ENCODE results near the gene TPRX1. TPM values are rescaled to one million over a fixed set of nuclear protein-coding genes. Genes with fewer than 3 reads are reported as not detected.

TPRX1 gene
- total and polyA plus RNA-seq, 2 donors (not counting 3 experiments of a cell fraction or from before 2014, with no cell fraction given), result not detected

GRCh38 chr19:47813304-47813994, 9.1 kb upstream of the TPRX1 start:
- intact Hi-C loops (cut with micrococcal nuclease), result loop anchor here (1.0 kb wide), 1 partner anchor 50 kb away; no protein-coding TSS in a partner anchor
- TF ChIP-seq, protein P1, sequence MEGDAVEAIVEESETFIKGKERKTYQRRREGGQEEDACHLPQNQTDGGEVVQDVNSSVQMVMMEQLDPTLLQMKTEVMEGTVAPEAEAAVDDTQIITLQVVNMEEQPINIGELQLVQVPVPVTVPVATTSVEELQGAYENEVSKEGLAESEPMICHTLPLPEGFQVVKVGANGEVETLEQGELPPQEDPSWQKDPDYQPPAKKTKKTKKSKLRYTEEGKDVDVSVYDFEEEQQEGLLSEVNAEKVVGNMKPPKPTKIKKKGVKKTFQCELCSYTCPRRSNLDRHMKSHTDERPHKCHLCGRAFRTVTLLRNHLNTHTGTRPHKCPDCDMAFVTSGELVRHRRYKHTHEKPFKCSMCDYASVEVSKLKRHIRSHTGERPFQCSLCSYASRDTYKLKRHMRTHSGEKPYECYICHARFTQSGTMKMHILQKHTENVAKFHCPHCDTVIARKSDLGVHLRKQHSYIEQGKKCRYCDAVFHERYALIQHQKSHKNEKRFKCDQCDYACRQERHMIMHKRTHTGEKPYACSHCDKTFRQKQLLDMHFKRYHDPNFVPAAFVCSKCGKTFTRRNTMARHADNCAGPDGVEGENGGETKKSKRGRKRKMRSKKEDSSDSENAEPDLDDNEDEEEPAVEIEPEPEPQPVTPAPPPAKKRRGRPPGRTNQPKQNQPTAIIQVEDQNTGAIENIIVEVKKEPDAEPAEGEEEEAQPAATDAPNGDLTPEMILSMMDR (IDR thresholded peaks at IDR 0.05; ENCODE audit: extremely low read depth in 1 of 2, insufficient read depth in 1 of 2, low read depth in 1 of 2, low read length in 2 of 2), result peak; percentile 32 to 73
- no peak for TF ChIP-seq GATA2 (IDR thresholded peaks at IDR 0.05; ENCODE audit: insufficient read depth, insufficient read length, low read depth, low read length)
- no peaks in the 10 kb centered on the region for H3K27me3 ChIP-seq (ENCODE audit: control insufficient read depth in 2 of 2, insufficient read depth in 2 of 2, low read length in 2 of 2)

GRCh38 chr19:47806435-47806834, 2.1 kb upstream of the TPRX1 start:
- Histone ChIP-seq H3K36me3 (ENCODE audit: control insufficient read depth in 2 of 2, extremely low read depth in 1 of 2, insufficient read depth in 2 of 2, low read length in 2 of 2) (no peaks in the 10 kb centered on the region), H3K27me3 (ENCODE audit: control insufficient read depth in 2 of 2, insufficient read depth in 2 of 2, low read length in 2 of 2) (no peaks in the 10 kb centered on the region), H3K9me3 (replicated peaks; ENCODE audit: control insufficient read depth, insufficient read depth, low read length) (no peaks in the 10 kb centered on the region), H4K20me1 (replicated peaks; ENCODE audit: control insufficient read depth, extremely low read depth, insufficient read depth, low read length) (no peaks in the 10 kb centered on the region), H3K4me2 (ENCODE audit: insufficient read depth, low read length) (no peak overlapping the region), H3K4me3 (replicated peaks in 1 of 3; ENCODE audit: insufficient read depth in 1 of 3, low read depth in 1 of 3, low read length in 3 of 3) (no peak overlapping the region), H3K4me1 (ENCODE audit: control insufficient read depth, extremely low read depth, insufficient read depth, low read length) (no peaks in the 10 kb centered on the region), H3K9me1 (replicated peaks; ENCODE audit: control insufficient read depth, extremely low read depth, insufficient read depth, low read length) (no peaks in the 10 kb centered on the region), H2AFZ (ENCODE audit: low read depth, low read length) (no peak overlapping the region), H3K79me2 (ENCODE audit: control insufficient read depth, insufficient read depth, low read length) (no peaks in the 10 kb centered on the region), H3K9ac (replicated peaks; ENCODE audit: extremely low read depth, insufficient read depth, low read length) (no peak overlapping the region), H3K27ac (ENCODE audit: insufficient read depth, low read depth, low read length) (no peak overlapping the region)
- TF ChIP-seq GATA2 (IDR thresholded peaks at IDR 0.05; ENCODE audit: insufficient read depth, insufficient read length, low read depth, low read length) (no peak), JUN (IDR thresholded peaks at IDR 0.05; ENCODE audit: borderline replicate concordance, insufficient read depth, insufficient read length, low read depth) (no peak), MAX (IDR thresholded peaks at IDR 0.05; ENCODE audit: insufficient read depth, insufficient read length) (no peak), MYC (IDR thresholded peaks at IDR 0.05; ENCODE audit: low read depth, low read length) (no peak), EZH2 (IDR thresholded peaks at IDR 0.05; ENCODE audit: borderline replicate concordance, low read depth, low read length, severe bottlenecking) (no peak), POLR2A (IDR thresholded peaks at IDR 0.05; ENCODE audit: low read depth, low read length) (no peak), FOS (IDR thresholded peaks at IDR 0.05; ENCODE audit: borderline replicate concordance, insufficient read depth, low read length) (no peak), POLR2AphosphoS5 (IDR thresholded peaks at IDR 0.05; ENCODE audit: insufficient read depth, low read depth, low read length) (no peak)
- TF ChIP-seq, protein P1 (IDR thresholded peaks at IDR 0.05; ENCODE audit: extremely low read depth in 1 of 2, insufficient read depth in 1 of 2, low read depth in 1 of 2, low read length in 2 of 2), result no peak
- ChIA-PET POLR2A (no interaction called here), CTCF (interaction anchor here (1.1 to 1.5 kb wide), 3 partner anchors 10 to 62 kb away, joined by 3 read pairs; no protein-coding TSS in a partner anchor)
- DNase-seq (ENCODE audit: low read depth, low spot score) (no peak), FAIRE-seq (no peak)
- no TSS peak for BruUV-seq (replicated peaks)
- dilution Hi-C loops (cut with MboI; ENCODE audit: extremely low pct_ligation_motif_present, low sequenced_read_pairs), result no loop called here
- intact Hi-C loops (cut with micrococcal nuclease), result no loop called here

More at GRCh38 chr19:47813304-47813994, 9.1 kb upstream of the TPRX1 start:
- Histone ChIP-seq H3K4me3 (replicated peaks in 1 of 3; ENCODE audit: insufficient read depth in 1 of 3, low read depth in 1 of 3, low read length in 3 of 3) (no peak overlapping the region), H3K27ac (ENCODE audit: insufficient read depth, low read depth, low read length) (no peak overlapping the region), H3K4me2 (ENCODE audit: insufficient read depth, low read length) (no peak overlapping the region), H3K36me3 (ENCODE audit: control insufficient read depth in 2 of 2, extremely low read depth in 1 of 2, insufficient read depth in 2 of 2, low read length in 2 of 2) (no peaks in the 10 kb centered on the region), H2AFZ (ENCODE audit: low read depth, low read length) (no peak overlapping the region), H4K20me1 (replicated peaks; ENCODE audit: control insufficient read depth, extremely low read depth, insufficient read depth, low read length) (no peaks in the 10 kb centered on the region), H3K9me3 (replicated peaks; ENCODE audit: control insufficient read depth, insufficient read depth, low read length) (no peaks in the 10 kb centered on the region), H3K79me2 (ENCODE audit: control insufficient read depth, insufficient read depth, low read length) (no peaks in the 10 kb centered on the region), H3K4me1 (ENCODE audit: control insufficient read depth, extremely low read depth, insufficient read depth, low read length) (no peaks in the 10 kb centered on the region), H3K9ac (replicated peaks; ENCODE audit: extremely low read depth, insufficient read depth, low read length) (no peak overlapping the region), H3K9me1 (replicated peaks; ENCODE audit: control insufficient read depth, extremely low read depth, insufficient read depth, low read length) (no peaks in the 10 kb centered on the region)
- ChIA-PET POLR2A (no interaction called here), CTCF (interaction anchor here (1.4 kb wide), 1 partner anchor 377 kb away, joined by 3 read pairs; no protein-coding TSS in a partner anchor)
- FAIRE-seq (peak; percentile 68), DNase-seq (ENCODE audit: low read depth, low spot score) (peak; percentile 35)
- dilution Hi-C loops (cut with MboI; ENCODE audit: extremely low pct_ligation_motif_present, low sequenced_read_pairs), result no loop called here
- BruUV-seq (replicated peaks), result no TSS peak

All from endothelial cell of umbilical vein (primary cell).